Gastroesophageal sphincter (tissue), 3 donors: ENCODE measurements around the gene NCLN.
"Not testable (repeated sequence)": the region's sequence is repeated elsewhere in the genome, so short reads cannot be mapped to it uniquely, and the experiment has no call there.

ENCODE experiments used
- CTCF ChIP-seq, 4 experiments: fragments of 200-600 bp in 2 of 4; fragments of 450-650 bp in 2 of 4; sonication (generic) in 1 of 4; IDR thresholded peaks; one replicate each; pipeline ENCODE4 v1.5.1; 2017 to 2019; ENCODE audit warnings: antibody characterized with exemption in 4 of 4, mild to moderate bottlenecking in 2 of 4, moderate library complexity in 2 of 4
- POLR2A ChIP-seq, 2 donors: fragments of 450-650 bp; IDR thresholded peaks; one replicate each; pipeline ENCODE4 v1.6.1; 2017; ENCODE audit warnings: antibody characterized with exemption in 2 of 2, mild to moderate bottlenecking in 2 of 2, moderate library complexity in 1 of 2
- POLR2AphosphoS5 ChIP-seq: sonication (generic); formaldehyde crosslinking; IDR thresholded peaks from one replicate; pipeline ENCODE4 v1.6.1; 2017; ENCODE audit warnings: antibody characterized with exemption

- TF ChIP-seq POLR2A (IDR thresholded peaks at IDR 0.05); POLR2AphosphoS5; CTCF (IDR thresholded peaks at IDR 0.05): not testable (repeated sequence)
These were observed 35.8 kb downstream of the NCLN start for GRCh38 chr19:3221576-3221975.
